B cell (primary cell): ENCODE data around the gene ARHGAP27. TPM values are rescaled to one million over a fixed set of nuclear protein-coding genes. Genes with fewer than 3 reads are reported as not detected.

Experiments
- ATAC-seq: fragments of 200-7000 bp; cut with Tn5 transposase; one replicate; pipeline ENCODE4 v1.10.0; 2021; ENCODE audit warnings: low read depth, mild to moderate bottlenecking, moderate number of reproducible peaks, moderate library complexity
- CTCF ChIA-PET: fragments of 350-600 bp; sonication (Branson Sonifier 250); formaldehyde crosslinking; loops from one replicate; lab custom pipeline; 2021; ENCODE audit warnings: antibody characterized with exemption, inconsistent platforms; lab: Charles Lee
- POLR2A ChIA-PET: fragments of 350-600 bp; sonication (Branson Sonifier 250); formaldehyde crosslinking; loops from one replicate; lab custom pipeline; 2021; ENCODE audit warnings: antibody characterized with exemption; lab: Charles Lee
- DNase-seq: peaks from one replicate; pipeline ENCODE4 v3.0.0; 2013
- H2AFZ ChIP-seq: 2 replicates; pipeline ENCODE4 v1.6.1; 2012; ENCODE audit warnings: mild to moderate bottlenecking, low read depth, low read length; ENCODE audit not compliant: insufficient read depth, poor library complexity, severe bottlenecking
- H3K27ac ChIP-seq, 2 donors: 1 replicate in 1 of 2; 2 replicates in 1 of 2; pipeline ENCODE4 v1.5.1; 2012 to 2013; ENCODE audit warnings: low read length in 2 of 2, mild to moderate bottlenecking in 2 of 2, moderate library complexity in 1 of 2
- H3K27me3 ChIP-seq, 4 experiments: fragments of 200-600 bp in 1 of 4; sonication (generic) in 1 of 4; replicated peaks in 1 of 4; 1 replicate in 2 of 4; 2 replicates in 2 of 4; pipeline versions ENCODE4 v1.6.1 to v1.7.0; 2013 to 2016; ENCODE audit warnings: low read length in 3 of 4, mild to moderate bottlenecking in 2 of 4, mixed read lengths in 1 of 4, moderate library complexity in 1 of 4; ENCODE audit not compliant: insufficient read depth in 4 of 4, control insufficient read depth in 3 of 4; ENCODE audit errors: control extremely low read depth in 1 of 4
- H3K36me3 ChIP-seq, 2 experiments: replicated peaks in 1 of 2; 1 replicate in 1 of 2; 2 replicates in 1 of 2; pipeline versions ENCODE4 v1.6.1 to v1.7.1; 2013; ENCODE audit warnings: low read length in 1 of 2; ENCODE audit not compliant: insufficient read depth in 2 of 2, control insufficient read depth in 1 of 2; ENCODE audit errors: control extremely low read depth in 1 of 2, extremely low read depth in 1 of 2
- H3K4me1 ChIP-seq, 2 donors: fragments of 200-600 bp in 1 of 2; sonication (generic) in 1 of 2; 1 replicate in 1 of 2; 2 replicates in 1 of 2; pipeline versions ENCODE4 v1.5.1 to v1.6.1; 2013 to 2017; ENCODE audit warnings: low read length in 2 of 2; ENCODE audit not compliant: control insufficient read depth in 2 of 2, insufficient read depth in 2 of 2
- H3K4me2 ChIP-seq: replicated peaks from 2 replicates; pipeline ENCODE3; 2012; ENCODE audit warnings: mild to moderate bottlenecking, low read depth, low read length; ENCODE audit not compliant: poor library complexity, severe bottlenecking
- H3K4me3 ChIP-seq, 5 experiments: fragments of 200-600 bp in 1 of 5; sonication (generic) in 1 of 5; 1 replicate in 3 of 5; 2 replicates in 2 of 5; pipeline versions ENCODE4 v1.5.1 to v1.7.0; 2011 to 2016; ENCODE audit warnings: low read length in 4 of 5, mild to moderate bottlenecking in 4 of 5, low read depth in 2 of 5, control low read depth in 1 of 5, moderate library complexity in 1 of 5; ENCODE audit not compliant: insufficient read depth in 1 of 5; ENCODE audit errors: control extremely low read depth in 1 of 5, extremely low read depth in 1 of 5
- H3K79me2 ChIP-seq: fragments of 200-600 bp; sonication (generic); one replicate; pipeline ENCODE4 v1.6.0; 2016; ENCODE audit warnings: low read length; ENCODE audit not compliant: control insufficient read depth, insufficient read depth
- H3K9ac ChIP-seq: fragments of 200-600 bp; sonication (generic); 2 replicates; pipeline ENCODE4 v1.6.1; 2017; ENCODE audit warnings: mild to moderate bottlenecking, low read length, moderate library complexity
- H3K9me3 ChIP-seq, 3 donors: one replicate each; pipeline versions ENCODE4 v1.6.1 to v1.7.1; 2013; ENCODE audit warnings: low read length in 2 of 3; ENCODE audit not compliant: control insufficient read depth in 2 of 3, insufficient read depth in 1 of 3; ENCODE audit errors: control extremely low read depth in 1 of 3
- H4K20me1 ChIP-seq: 2 replicates; pipeline ENCODE4 v1.6.0; 2012; ENCODE audit warnings: mild to moderate bottlenecking, low read length; ENCODE audit not compliant: insufficient read depth, control insufficient read depth, poor library complexity, severe bottlenecking
- H3K27ac Mint-ChIP-seq: one replicate; pipeline ENCODE4 v1.8.0; 2021; ENCODE audit warnings: mixed read lengths
- H3K27me3 Mint-ChIP-seq: one replicate; pipeline ENCODE4 v1.8.0; 2021; ENCODE audit warnings: mixed read lengths
- H3K4me1 Mint-ChIP-seq: one replicate; pipeline ENCODE4 v1.8.0; 2021; ENCODE audit warnings: mixed read lengths
- H3K4me3 Mint-ChIP-seq: one replicate; pipeline ENCODE4 v1.8.0; 2021; ENCODE audit warnings: mixed read lengths
- H3K9me3 Mint-ChIP-seq: one replicate; pipeline ENCODE4 v1.8.0; 2022; ENCODE audit warnings: mixed read lengths; ENCODE audit not compliant: insufficient read depth
- EZH2 ChIP-seq: IDR thresholded peaks from 2 replicates; pipeline ENCODE4 v1.6.1; 2012; ENCODE audit warnings: borderline replicate concordance, low read depth, mild to moderate bottlenecking, moderate library complexity, low read length; ENCODE audit not compliant: insufficient read depth, poor library complexity, severe bottlenecking
- WGBS: methylation state at CpG from one replicate; pipeline ENCODE4 v1.1.5; 2013; ENCODE audit warnings: missing lambda C conversion rate; ENCODE audit not compliant: insufficient coverage; 5-methylcytosine and 5-hydroxymethylcytosine counted together
- intact Hi-C: fragments of 100-400 bp; cut with micrococcal nuclease; formaldehyde crosslinking; loops from one replicate; pipeline ENCODE4 v1.10.0; 2022
- polyA plus RNA-seq: library from polyadenylated mRNA; depleted of rRNA; stranded (reverse); fragments of >200 nt; gene quantifications from 2 replicates; pipeline ENCODE4 v1.2.3, GENCODE V29; 2012
- total RNA-seq, 2 donors: library from RNA; stranded (reverse); fragments of 120-200 nt in 1 of 2; gene quantifications; 1 replicate in 1 of 2; 2 replicates in 1 of 2; pipeline versions ENCODE4 v1.2.3 to v1.2.4, GENCODE V29; 2013 to 2022
- TF ChIP-seq, protein P1 (sequence below): fragments of 200-600 bp; IDR thresholded peaks from one replicate; pipeline ENCODE4 v1.8.0; 2022; ENCODE audit warnings: antibody characterized with exemption, mild to moderate bottlenecking

Gene ARHGAP27
- total and polyA plus RNA-seq, 2 donors (not counting 1 experiment from before 2014, with no cell fraction given), result 159 to 227 TPM

DNA sequence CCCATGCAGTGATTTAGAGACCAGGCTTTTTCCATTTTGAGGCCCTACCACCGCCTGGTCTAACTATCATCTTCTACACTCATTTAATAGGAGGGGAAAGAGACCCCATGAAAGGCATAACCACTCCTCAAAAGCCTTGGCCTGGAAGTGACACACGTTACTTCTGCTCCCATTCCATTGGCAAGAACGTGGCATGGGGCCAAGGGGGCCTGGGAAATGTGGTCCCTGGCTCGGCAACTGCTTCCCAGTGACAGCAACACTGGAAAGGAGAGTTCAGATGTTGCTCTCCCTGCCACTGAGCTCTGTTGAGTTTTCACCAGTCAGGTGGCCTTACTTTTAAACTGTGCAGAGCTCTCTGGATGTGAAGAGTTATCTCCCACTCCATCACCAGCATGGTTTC lies 70.7 kb downstream of the ARHGAP27 start:
- CTCF ChIA-PET, result interaction anchor here (1.0 to 1.3 kb wide), 2 partner anchors 8 to 85 kb away, joined by 5 read pairs; no protein-coding TSS in a partner anchor
- no peak overlapping the region for H3K4me2 ChIP-seq
- intact Hi-C loops, result no loop called here
- no peaks in the 10 kb centered on the region for H3K36me3 ChIP-seq
- WGBS, result 69% methylated on average over 2 of the region's 4 CpGs
- no peaks in the 10 kb centered on the region for H3K79me2 ChIP-seq
- Mint-ChIP-seq H3K27me3 (peaks cover 48% of the 10 kb centered on the region), H3K27ac (no peak overlapping the region), H3K9me3 (peaks cover 3% of the 10 kb centered on the region), H3K4me3 (no peak overlapping the region), H3K4me1 (no peaks in the 10 kb centered on the region)
- no peaks in the 10 kb centered on the region for H4K20me1 ChIP-seq
- H3K4me1 ChIP-seq, result no peaks in the 10 kb centered on the region
- no peak overlapping the region for H3K9ac ChIP-seq
- POLR2A ChIA-PET, result no interaction called here
- TF ChIP-seq, protein P1, sequence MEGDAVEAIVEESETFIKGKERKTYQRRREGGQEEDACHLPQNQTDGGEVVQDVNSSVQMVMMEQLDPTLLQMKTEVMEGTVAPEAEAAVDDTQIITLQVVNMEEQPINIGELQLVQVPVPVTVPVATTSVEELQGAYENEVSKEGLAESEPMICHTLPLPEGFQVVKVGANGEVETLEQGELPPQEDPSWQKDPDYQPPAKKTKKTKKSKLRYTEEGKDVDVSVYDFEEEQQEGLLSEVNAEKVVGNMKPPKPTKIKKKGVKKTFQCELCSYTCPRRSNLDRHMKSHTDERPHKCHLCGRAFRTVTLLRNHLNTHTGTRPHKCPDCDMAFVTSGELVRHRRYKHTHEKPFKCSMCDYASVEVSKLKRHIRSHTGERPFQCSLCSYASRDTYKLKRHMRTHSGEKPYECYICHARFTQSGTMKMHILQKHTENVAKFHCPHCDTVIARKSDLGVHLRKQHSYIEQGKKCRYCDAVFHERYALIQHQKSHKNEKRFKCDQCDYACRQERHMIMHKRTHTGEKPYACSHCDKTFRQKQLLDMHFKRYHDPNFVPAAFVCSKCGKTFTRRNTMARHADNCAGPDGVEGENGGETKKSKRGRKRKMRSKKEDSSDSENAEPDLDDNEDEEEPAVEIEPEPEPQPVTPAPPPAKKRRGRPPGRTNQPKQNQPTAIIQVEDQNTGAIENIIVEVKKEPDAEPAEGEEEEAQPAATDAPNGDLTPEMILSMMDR, result no peak
- no peak for TF ChIP-seq EZH2
- H3K4me3 ChIP-seq, result no peak overlapping the region
- H3K27ac ChIP-seq, result no peak overlapping the region
- DNase-seq (no peak), ATAC-seq (no peak)
- no peak overlapping the region for H2AFZ ChIP-seq
- peaks cover 0 to 20% (median 12%) of the 10 kb centered on the region in 3 donors for H3K9me3 ChIP-seq
- H3K27me3 ChIP-seq, result peaks cover 0 to 34% (median 6%) of the 10 kb centered on the region in 4 experiments

- Histone ChIP-seq H3K79me2 (no peaks in the 10 kb centered on the region), H3K27me3 (peaks cover 0 to 29% (median 6%) of the 10 kb centered on the region in 4 experiments), H3K36me3 (no peaks in the 10 kb centered on the region), H2AFZ (no peak overlapping the region), H3K4me1 (no peaks in the 10 kb centered on the region), H3K27ac (no peak overlapping the region), H3K9me3 (peaks cover 0 to 20% (median 12%) of the 10 kb centered on the region in 3 donors), H3K9ac (no peak overlapping the region), H4K20me1 (no peaks in the 10 kb centered on the region), H3K4me3 (no peak overlapping the region), H3K4me2 (no peak overlapping the region)
- TF ChIP-seq, protein P1, result no peak
- TF ChIP-seq EZH2, result no peak
- CTCF ChIA-PET, result interaction anchor here (1.0 to 1.3 kb wide), 2 partner anchors 9 to 84 kb away, joined by 5 read pairs; no protein-coding TSS in a partner anchor
- Mint-ChIP-seq H3K27me3 (peaks cover 45% of the 10 kb centered on the region), H3K4me3 (no peak overlapping the region), H3K9me3 (peaks cover 3% of the 10 kb centered on the region), H3K27ac (no peak overlapping the region), H3K4me1 (no peaks in the 10 kb centered on the region)
- ATAC-seq, result no peak
- DNase-seq, result no peak
- POLR2A ChIA-PET, result no interaction called here
- WGBS, result 100% methylated on average over 1 of the region's 3 CpGs
- intact Hi-C loops, result no loop called here
Measured at GRCh38 chr17:45361451-45361850, 71.2 kb downstream of the ARHGAP27 start.
